Measurements from ENCODE around the gene SLC5A3. TPM values are rescaled to one million over a fixed set of nuclear protein-coding genes. Genes with fewer than 3 reads are reported as not detected.

Gene SLC5A3
- total and polyA plus RNA-seq, 2 of the 8 experiments (the other 6 are each of a cell fraction or from before 2014, with no cell fraction given) = 4.0 to 19.4 TPM

DNA sequence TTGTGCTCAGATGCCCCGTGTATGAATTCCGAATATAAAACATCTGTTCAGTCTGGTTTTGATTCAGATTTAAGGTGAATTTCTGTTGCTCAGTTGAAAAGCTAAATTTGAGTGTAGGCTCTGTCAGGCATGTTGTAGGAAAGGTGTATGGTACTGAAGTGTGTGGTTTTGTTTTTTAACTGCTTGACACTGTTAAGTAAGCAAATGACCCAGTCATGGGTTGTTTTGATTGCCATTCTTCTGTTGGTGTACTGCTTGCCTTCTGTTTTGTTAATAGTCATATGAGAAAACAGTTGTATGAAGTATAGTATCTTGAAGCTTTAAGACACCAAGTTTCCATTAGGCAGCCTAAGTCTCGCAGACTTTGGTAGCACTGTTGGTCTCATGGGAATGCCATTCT lies 10.0 kb downstream of the SLC5A3 start (continued):
- TF ChIP-seq, protein P1, sequence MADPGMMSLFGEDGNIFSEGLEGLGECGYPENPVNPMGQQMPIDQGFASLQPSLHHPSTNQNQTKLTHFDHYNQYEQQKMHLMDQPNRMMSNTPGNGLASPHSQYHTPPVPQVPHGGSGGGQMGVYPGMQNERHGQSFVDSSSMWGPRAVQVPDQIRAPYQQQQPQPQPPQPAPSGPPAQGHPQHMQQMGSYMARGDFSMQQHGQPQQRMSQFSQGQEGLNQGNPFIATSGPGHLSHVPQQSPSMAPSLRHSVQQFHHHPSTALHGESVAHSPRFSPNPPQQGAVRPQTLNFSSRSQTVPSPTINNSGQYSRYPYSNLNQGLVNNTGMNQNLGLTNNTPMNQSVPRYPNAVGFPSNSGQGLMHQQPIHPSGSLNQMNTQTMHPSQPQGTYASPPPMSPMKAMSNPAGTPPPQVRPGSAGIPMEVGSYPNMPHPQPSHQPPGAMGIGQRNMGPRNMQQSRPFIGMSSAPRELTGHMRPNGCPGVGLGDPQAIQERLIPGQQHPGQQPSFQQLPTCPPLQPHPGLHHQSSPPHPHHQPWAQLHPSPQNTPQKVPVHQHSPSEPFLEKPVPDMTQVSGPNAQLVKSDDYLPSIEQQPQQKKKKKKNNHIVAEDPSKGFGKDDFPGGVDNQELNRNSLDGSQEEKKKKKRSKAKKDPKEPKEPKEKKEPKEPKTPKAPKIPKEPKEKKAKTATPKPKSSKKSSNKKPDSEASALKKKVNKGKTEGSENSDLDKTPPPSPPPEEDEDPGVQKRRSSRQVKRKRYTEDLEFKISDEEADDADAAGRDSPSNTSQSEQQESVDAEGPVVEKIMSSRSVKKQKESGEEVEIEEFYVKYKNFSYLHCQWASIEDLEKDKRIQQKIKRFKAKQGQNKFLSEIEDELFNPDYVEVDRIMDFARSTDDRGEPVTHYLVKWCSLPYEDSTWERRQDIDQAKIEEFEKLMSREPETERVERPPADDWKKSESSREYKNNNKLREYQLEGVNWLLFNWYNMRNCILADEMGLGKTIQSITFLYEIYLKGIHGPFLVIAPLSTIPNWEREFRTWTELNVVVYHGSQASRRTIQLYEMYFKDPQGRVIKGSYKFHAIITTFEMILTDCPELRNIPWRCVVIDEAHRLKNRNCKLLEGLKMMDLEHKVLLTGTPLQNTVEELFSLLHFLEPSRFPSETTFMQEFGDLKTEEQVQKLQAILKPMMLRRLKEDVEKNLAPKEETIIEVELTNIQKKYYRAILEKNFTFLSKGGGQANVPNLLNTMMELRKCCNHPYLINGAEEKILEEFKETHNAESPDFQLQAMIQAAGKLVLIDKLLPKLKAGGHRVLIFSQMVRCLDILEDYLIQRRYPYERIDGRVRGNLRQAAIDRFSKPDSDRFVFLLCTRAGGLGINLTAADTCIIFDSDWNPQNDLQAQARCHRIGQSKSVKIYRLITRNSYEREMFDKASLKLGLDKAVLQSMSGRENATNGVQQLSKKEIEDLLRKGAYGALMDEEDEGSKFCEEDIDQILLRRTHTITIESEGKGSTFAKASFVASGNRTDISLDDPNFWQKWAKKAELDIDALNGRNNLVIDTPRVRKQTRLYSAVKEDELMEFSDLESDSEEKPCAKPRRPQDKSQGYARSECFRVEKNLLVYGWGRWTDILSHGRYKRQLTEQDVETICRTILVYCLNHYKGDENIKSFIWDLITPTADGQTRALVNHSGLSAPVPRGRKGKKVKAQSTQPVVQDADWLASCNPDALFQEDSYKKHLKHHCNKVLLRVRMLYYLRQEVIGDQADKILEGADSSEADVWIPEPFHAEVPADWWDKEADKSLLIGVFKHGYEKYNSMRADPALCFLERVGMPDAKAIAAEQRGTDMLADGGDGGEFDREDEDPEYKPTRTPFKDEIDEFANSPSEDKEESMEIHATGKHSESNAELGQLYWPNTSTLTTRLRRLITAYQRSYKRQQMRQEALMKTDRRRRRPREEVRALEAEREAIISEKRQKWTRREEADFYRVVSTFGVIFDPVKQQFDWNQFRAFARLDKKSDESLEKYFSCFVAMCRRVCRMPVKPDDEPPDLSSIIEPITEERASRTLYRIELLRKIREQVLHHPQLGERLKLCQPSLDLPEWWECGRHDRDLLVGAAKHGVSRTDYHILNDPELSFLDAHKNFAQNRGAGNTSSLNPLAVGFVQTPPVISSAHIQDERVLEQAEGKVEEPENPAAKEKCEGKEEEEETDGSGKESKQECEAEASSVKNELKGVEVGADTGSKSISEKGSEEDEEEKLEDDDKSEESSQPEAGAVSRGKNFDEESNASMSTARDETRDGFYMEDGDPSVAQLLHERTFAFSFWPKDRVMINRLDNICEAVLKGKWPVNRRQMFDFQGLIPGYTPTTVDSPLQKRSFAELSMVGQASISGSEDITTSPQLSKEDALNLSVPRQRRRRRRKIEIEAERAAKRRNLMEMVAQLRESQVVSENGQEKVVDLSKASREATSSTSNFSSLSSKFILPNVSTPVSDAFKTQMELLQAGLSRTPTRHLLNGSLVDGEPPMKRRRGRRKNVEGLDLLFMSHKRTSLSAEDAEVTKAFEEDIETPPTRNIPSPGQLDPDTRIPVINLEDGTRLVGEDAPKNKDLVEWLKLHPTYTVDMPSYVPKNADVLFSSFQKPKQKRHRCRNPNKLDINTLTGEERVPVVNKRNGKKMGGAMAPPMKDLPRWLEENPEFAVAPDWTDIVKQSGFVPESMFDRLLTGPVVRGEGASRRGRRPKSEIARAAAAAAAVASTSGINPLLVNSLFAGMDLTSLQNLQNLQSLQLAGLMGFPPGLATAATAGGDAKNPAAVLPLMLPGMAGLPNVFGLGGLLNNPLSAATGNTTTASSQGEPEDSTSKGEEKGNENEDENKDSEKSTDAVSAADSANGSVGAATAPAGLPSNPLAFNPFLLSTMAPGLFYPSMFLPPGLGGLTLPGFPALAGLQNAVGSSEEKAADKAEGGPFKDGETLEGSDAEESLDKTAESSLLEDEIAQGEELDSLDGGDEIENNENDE (IDR thresholded peaks at IDR 0.05; ENCODE audit: insufficient replicate concordance, low read length) = no peak
